ENCODE results near the gene PTCH2.

- no peak for TF ChIP-seq CTCF (IDR thresholded peaks at IDR 0.05)
- no peak for TF ChIP-seq EP300 (IDR thresholded peaks at IDR 0.05)
- TF ChIP-seq POLR2AphosphoS5 (IDR thresholded peaks at IDR 0.05): no peak
- no peak for TF ChIP-seq POLR2A (IDR thresholded peaks at IDR 0.05)
Measured at GRCh38 chr1:44777547-44777946, 65.5 kb downstream of the PTCH2 start.
